ENCODE measurements around the gene AUTS2.

The AUTS2 gene

GRCh38 chr7:70570029-70570428, 971.8 kb downstream of the AUTS2 start:
- Histone ChIP-seq H3K4me1 (ENCODE audit: control insufficient read depth in 5 of 5, insufficient read depth in 5 of 5, low read length in 5 of 5) (peaks cover 0 to 12% (median 6%) of the 10 kb centered on the region in 5 donors), H3K9ac (ENCODE audit: low read length in 5 of 5) (no peak overlapping the region), H3K4me3 (ENCODE audit: low read depth in 1 of 5, low read length in 5 of 5) (no peak overlapping the region), H3K27ac (ENCODE audit: low read depth, low read length) (no peak overlapping the region), H3K27me3 (ENCODE audit: control insufficient read depth in 5 of 5, insufficient read depth in 4 of 5, low read length in 5 of 5) (no peaks in the 10 kb centered on the region), H3K36me3 (ENCODE audit: control insufficient read depth in 5 of 5, insufficient read depth in 5 of 5, low read length in 5 of 5) (peaks cover 0 to 3% (median 0%) of the 10 kb centered on the region in 5 donors), H3K9me3 (ENCODE audit: control insufficient read depth in 5 of 5, low read length in 5 of 5) (no peaks in the 10 kb centered on the region)

- Histone ChIP-seq H3K9me3 (ENCODE audit: control insufficient read depth in 5 of 5, low read length in 5 of 5) (no peaks in the 10 kb centered on the region), H3K9ac (ENCODE audit: low read length in 5 of 5) (no peak overlapping the region), H3K4me3 (ENCODE audit: low read depth in 1 of 5, low read length in 5 of 5) (no peak overlapping the region), H3K36me3 (ENCODE audit: control insufficient read depth in 5 of 5, insufficient read depth in 5 of 5, low read length in 5 of 5) (peaks cover 0 to 3% (median 0%) of the 10 kb centered on the region in 5 donors), H3K27me3 (ENCODE audit: control insufficient read depth in 5 of 5, insufficient read depth in 4 of 5, low read length in 5 of 5) (no peaks in the 10 kb centered on the region), H3K4me1 (ENCODE audit: control insufficient read depth in 5 of 5, insufficient read depth in 5 of 5, low read length in 5 of 5) (peaks cover 0 to 12% (median 3%) of the 10 kb centered on the region in 5 donors), H3K27ac (ENCODE audit: low read depth, low read length) (no peak overlapping the region)
These were observed 972.7 kb downstream of the AUTS2 start for GRCh38 chr7:70570961-70571360.

GRCh38 chr7:70571403-70571934, 973.2 kb downstream of the AUTS2 start:
- H3K27me3 ChIP-seq (ENCODE audit: control insufficient read depth in 5 of 5, insufficient read depth in 4 of 5, low read length in 5 of 5): no peaks in the 10 kb centered on the region
- H3K27ac ChIP-seq (ENCODE audit: low read depth, low read length): no peak overlapping the region
- H3K9ac ChIP-seq (ENCODE audit: low read length in 5 of 5): no peak overlapping the region

GRCh38 chr7:70571961-70572360, 973.7 kb downstream of the AUTS2 start:
- Histone ChIP-seq H3K9ac (ENCODE audit: low read length in 5 of 5) (no peak overlapping the region), H3K27ac (ENCODE audit: low read depth, low read length) (no peak overlapping the region), H3K4me3 (ENCODE audit: low read depth in 1 of 5, low read length in 5 of 5) (no peak overlapping the region)

More at GRCh38 chr7:70571403-70571934, 973.2 kb downstream of the AUTS2 start:
- H3K4me3 ChIP-seq (ENCODE audit: low read depth in 1 of 5, low read length in 5 of 5): no peak overlapping the region
- no peaks in the 10 kb centered on the region for H3K9me3 ChIP-seq (ENCODE audit: control insufficient read depth in 5 of 5, low read length in 5 of 5)
- peaks cover 0 to 12% (median 0%) of the 10 kb centered on the region in 5 donors for H3K4me1 ChIP-seq (ENCODE audit: control insufficient read depth in 5 of 5, insufficient read depth in 5 of 5, low read length in 5 of 5)
- peaks cover 0 to 3% (median 0%) of the 10 kb centered on the region in 5 donors for H3K36me3 ChIP-seq (ENCODE audit: control insufficient read depth in 5 of 5, insufficient read depth in 5 of 5, low read length in 5 of 5)

GRCh38 chr7:70572571-70572970, 974.3 kb downstream of the AUTS2 start:
- no peaks in the 10 kb centered on the region for H3K27me3 ChIP-seq (ENCODE audit: control insufficient read depth in 5 of 5, insufficient read depth in 4 of 5, low read length in 5 of 5)
- no peak overlapping the region for H3K27ac ChIP-seq (ENCODE audit: low read depth, low read length)
- H3K36me3 ChIP-seq (ENCODE audit: control insufficient read depth in 5 of 5, insufficient read depth in 5 of 5, low read length in 5 of 5): peaks cover 0 to 3% (median 0%) of the 10 kb centered on the region in 5 donors
- peaks cover 0 to 8% (median 0%) of the 10 kb centered on the region in 5 donors for H3K4me1 ChIP-seq (ENCODE audit: control insufficient read depth in 5 of 5, insufficient read depth in 5 of 5, low read length in 5 of 5)
- no peak overlapping the region for H3K9ac ChIP-seq (ENCODE audit: low read length in 5 of 5)
- no peak overlapping the region for H3K4me3 ChIP-seq (ENCODE audit: low read depth in 1 of 5, low read length in 5 of 5)
- no peaks in the 10 kb centered on the region for H3K9me3 ChIP-seq (ENCODE audit: control insufficient read depth in 5 of 5, low read length in 5 of 5)

More at GRCh38 chr7:70571961-70572360, 973.7 kb downstream of the AUTS2 start:
- Histone ChIP-seq H3K36me3 (ENCODE audit: control insufficient read depth in 5 of 5, insufficient read depth in 5 of 5, low read length in 5 of 5) (peaks cover 0 to 3% (median 0%) of the 10 kb centered on the region in 5 donors), H3K27me3 (ENCODE audit: control insufficient read depth in 5 of 5, insufficient read depth in 4 of 5, low read length in 5 of 5) (no peaks in the 10 kb centered on the region), H3K4me1 (ENCODE audit: control insufficient read depth in 5 of 5, insufficient read depth in 5 of 5, low read length in 5 of 5) (peaks cover 0 to 8% (median 0%) of the 10 kb centered on the region in 5 donors), H3K9me3 (ENCODE audit: control insufficient read depth in 5 of 5, low read length in 5 of 5) (no peaks in the 10 kb centered on the region)

GRCh38 chr7:70573071-70573661, 974.9 kb downstream of the AUTS2 start:
- H3K27ac ChIP-seq (ENCODE audit: low read depth, low read length): no peak overlapping the region

GRCh38 chr7:70573696-70574095, 975.4 kb downstream of the AUTS2 start:
- H3K27me3 ChIP-seq (ENCODE audit: control insufficient read depth in 5 of 5, insufficient read depth in 4 of 5, low read length in 5 of 5): no peaks in the 10 kb centered on the region
- peaks cover 0 to 8% (median 0%) of the 10 kb centered on the region in 5 donors for H3K4me1 ChIP-seq (ENCODE audit: control insufficient read depth in 5 of 5, insufficient read depth in 5 of 5, low read length in 5 of 5)
- H3K9me3 ChIP-seq (ENCODE audit: control insufficient read depth in 5 of 5, low read length in 5 of 5): no peaks in the 10 kb centered on the region
- H3K4me3 ChIP-seq (ENCODE audit: low read depth in 1 of 5, low read length in 5 of 5): no peak overlapping the region
- no peak overlapping the region for H3K27ac ChIP-seq (ENCODE audit: low read depth, low read length)
- no peak overlapping the region for H3K9ac ChIP-seq (ENCODE audit: low read length in 5 of 5)
- peaks cover 0 to 3% (median 0%) of the 10 kb centered on the region in 5 donors for H3K36me3 ChIP-seq (ENCODE audit: control insufficient read depth in 5 of 5, insufficient read depth in 5 of 5, low read length in 5 of 5)

More at GRCh38 chr7:70573071-70573661, 974.9 kb downstream of the AUTS2 start:
- Histone ChIP-seq H3K4me1 (ENCODE audit: control insufficient read depth in 5 of 5, insufficient read depth in 5 of 5, low read length in 5 of 5) (peaks cover 0 to 8% (median 0%) of the 10 kb centered on the region in 5 donors), H3K27me3 (ENCODE audit: control insufficient read depth in 5 of 5, insufficient read depth in 4 of 5, low read length in 5 of 5) (no peaks in the 10 kb centered on the region), H3K4me3 (ENCODE audit: low read depth in 1 of 5, low read length in 5 of 5) (no peak overlapping the region), H3K9me3 (ENCODE audit: control insufficient read depth in 5 of 5, low read length in 5 of 5) (no peaks in the 10 kb centered on the region), H3K36me3 (ENCODE audit: control insufficient read depth in 5 of 5, insufficient read depth in 5 of 5, low read length in 5 of 5) (peaks cover 0 to 3% (median 0%) of the 10 kb centered on the region in 5 donors), H3K9ac (ENCODE audit: low read length in 5 of 5) (no peak overlapping the region)

- Histone ChIP-seq H3K9me3 (ENCODE audit: control insufficient read depth in 5 of 5, low read length in 5 of 5) (no peaks in the 10 kb centered on the region), H3K27me3 (ENCODE audit: control insufficient read depth in 5 of 5, insufficient read depth in 4 of 5, low read length in 5 of 5) (no peaks in the 10 kb centered on the region), H3K36me3 (ENCODE audit: control insufficient read depth in 5 of 5, insufficient read depth in 5 of 5, low read length in 5 of 5) (peaks cover 0 to 3% (median 0%) of the 10 kb centered on the region in 5 donors), H3K9ac (ENCODE audit: low read length in 5 of 5) (no peak overlapping the region), H3K27ac (ENCODE audit: low read depth, low read length) (no peak overlapping the region), H3K4me1 (ENCODE audit: control insufficient read depth in 5 of 5, insufficient read depth in 5 of 5, low read length in 5 of 5) (peaks cover 0 to 8% (median 0%) of the 10 kb centered on the region in 5 donors), H3K4me3 (ENCODE audit: low read depth in 1 of 5, low read length in 5 of 5) (no peak overlapping the region)
These were observed 976.1 kb downstream of the AUTS2 start for GRCh38 chr7:70574314-70574834.

GRCh38 chr7:70574970-70575799, 976.9 kb downstream of the AUTS2 start:
- H3K27me3 ChIP-seq (ENCODE audit: control insufficient read depth in 5 of 5, insufficient read depth in 4 of 5, low read length in 5 of 5): no peaks in the 10 kb centered on the region
- peaks cover 0 to 7% (median 0%) of the 10 kb centered on the region in 5 donors for H3K36me3 ChIP-seq (ENCODE audit: control insufficient read depth in 5 of 5, insufficient read depth in 5 of 5, low read length in 5 of 5)
- no peak overlapping the region for H3K9ac ChIP-seq (ENCODE audit: low read length in 5 of 5)
- no peak overlapping the region for H3K27ac ChIP-seq (ENCODE audit: low read depth, low read length)
- no peak overlapping the region for H3K4me3 ChIP-seq (ENCODE audit: low read depth in 1 of 5, low read length in 5 of 5)
- peaks cover 0 to 8% (median 0%) of the 10 kb centered on the region in 5 donors for H3K4me1 ChIP-seq (ENCODE audit: control insufficient read depth in 5 of 5, insufficient read depth in 5 of 5, low read length in 5 of 5)
- no peaks in the 10 kb centered on the region for H3K9me3 ChIP-seq (ENCODE audit: control insufficient read depth in 5 of 5, low read length in 5 of 5)
